HepG2 (cell line): ENCODE measurements around the gene ZMIZ1. TPM values are rescaled to one million over a fixed set of nuclear protein-coding genes. Genes with fewer than 3 reads are reported as not detected.

Source experiments
- ARID2 ChIP-seq: sonication (generic); formaldehyde crosslinking; IDR thresholded peaks from 2 replicates; pipeline ENCODE4 v1.8.1; 2022; ENCODE audit warnings: mild to moderate bottlenecking, missing genetic modification reagents, borderline replicate concordance
- ARNT ChIP-seq: fragments of 450-650 bp; IDR thresholded peaks from 2 replicates; pipeline ENCODE4 v1.6.1; 2017
- CREB1 ChIP-seq, 2 experiments: fragments of 450-650 bp in 1 of 2; IDR thresholded peaks; 2 replicates each; pipeline ENCODE4 v1.6.1; 2016 to 2017; ENCODE audit warnings: control low read depth in 1 of 2, mild to moderate bottlenecking in 1 of 2, missing compliant biosample characterization in 1 of 2, missing genetic modification characterization in 1 of 2
- FOXC1 ChIP-seq: sonication (generic); formaldehyde crosslinking; IDR thresholded peaks from 2 replicates; pipeline ENCODE4 v1.8.0; 2022; ENCODE audit warnings: mild to moderate bottlenecking, missing genetic modification reagents, borderline replicate concordance
- HDAC2 ChIP-seq: sonication (generic); formaldehyde crosslinking; IDR thresholded peaks from 2 replicates; pipeline ENCODE4 v1.4.0; 2020; ENCODE audit warnings: missing genetic modification reagents
- HINFP ChIP-seq: sonication (generic); formaldehyde crosslinking; IDR thresholded peaks from 2 replicates; pipeline ENCODE4 v1.4.0; 2020; ENCODE audit warnings: low read depth, mild to moderate bottlenecking, missing genetic modification reagents
- HOXD1 ChIP-seq: sonication (generic); formaldehyde crosslinking; IDR thresholded peaks from 2 replicates; pipeline ENCODE4 v1.5.0; 2020; ENCODE audit warnings: missing genetic modification reagents
- IKZF5 ChIP-seq: IDR thresholded peaks from 2 replicates; pipeline ENCODE4 v1.6.1; 2018; ENCODE audit warnings: missing genetic modification reagents, mild to moderate bottlenecking, missing compliant biosample characterization
- JUN ChIP-seq: sonication (generic); formaldehyde crosslinking; IDR thresholded peaks from 2 replicates; pipeline ENCODE4 v1.4.0; 2020; ENCODE audit warnings: mild to moderate bottlenecking, missing genetic modification reagents
- KLF16 ChIP-seq, 2 experiments: sonication (generic) in 1 of 2; formaldehyde crosslinking in 1 of 2; IDR thresholded peaks; 2 replicates each; pipeline versions ENCODE4 v1.6.1 to v1.8.0; 2016 to 2023; ENCODE audit warnings: missing genetic modification reagents in 2 of 2, missing compliant biosample characterization in 1 of 2
- MED8 ChIP-seq: sonication (generic); formaldehyde crosslinking; IDR thresholded peaks from 2 replicates; pipeline ENCODE4 v1.8.1; 2023; ENCODE audit warnings: mild to moderate bottlenecking, missing genetic modification reagents; ENCODE audit not compliant: insufficient replicate concordance
- PHF21A ChIP-seq: sonication (generic); formaldehyde crosslinking; IDR thresholded peaks from 2 replicates; pipeline ENCODE4 v1.5.0; 2020; ENCODE audit warnings: mild to moderate bottlenecking, missing genetic modification reagents
- PRDM15 ChIP-seq: sonication (generic); formaldehyde crosslinking; IDR thresholded peaks from 2 replicates; pipeline ENCODE4 v1.4.0; 2020; ENCODE audit warnings: missing genetic modification reagents
- PREB ChIP-seq: sonication (generic); formaldehyde crosslinking; IDR thresholded peaks from 2 replicates; pipeline ENCODE4 v1.4.0; 2020; ENCODE audit warnings: missing genetic modification reagents
- RBFOX2 ChIP-seq: fragments of 200-400 bp; formaldehyde crosslinking; IDR thresholded peaks from 2 replicates; pipeline ENCODE4 v1.6.1; 2017; ENCODE audit warnings: low read depth, mild to moderate bottlenecking, low read length
- RBM22 ChIP-seq: fragments of 200-400 bp; formaldehyde crosslinking; optimal IDR thresholded peaks from 2 replicates; pipeline ENCODE3; 2017; ENCODE audit warnings: mild to moderate bottlenecking, low read length, moderate library complexity
- REPIN1 ChIP-seq: sonication (generic); formaldehyde crosslinking; IDR thresholded peaks from 2 replicates; pipeline ENCODE4 v1.8.0; 2022; ENCODE audit warnings: missing genetic modification reagents, low read depth, mild to moderate bottlenecking, borderline replicate concordance
- TP53 ChIP-seq: sonication (generic); formaldehyde crosslinking; conservative IDR thresholded peaks from 2 replicates; pipeline ENCODE4 v1.4.0; 2020; ENCODE audit warnings: missing genetic modification reagents
- ZBTB20 ChIP-seq: sonication (generic); formaldehyde crosslinking; IDR thresholded peaks from 2 replicates; pipeline ENCODE4 v1.8.1; 2023; ENCODE audit warnings: missing genetic modification reagents, low read depth, mild to moderate bottlenecking, borderline replicate concordance
- ZNF160 ChIP-seq: sonication (generic); formaldehyde crosslinking; IDR thresholded peaks from 2 replicates; pipeline ENCODE4 v1.8.0; 2022; ENCODE audit warnings: mild to moderate bottlenecking, inconsistent platforms, missing genetic modification reagents
- ZNF704 ChIP-seq: sonication (generic); formaldehyde crosslinking; IDR thresholded peaks from 2 replicates; pipeline ENCODE4 v1.8.1; 2023; ENCODE audit warnings: mild to moderate bottlenecking, inconsistent platforms, moderate library complexity, missing genetic modification reagents, borderline replicate concordance
- ZNF83 ChIP-seq: sonication (generic); formaldehyde crosslinking; IDR thresholded peaks from 2 replicates; pipeline ENCODE4 v1.4.0; 2020; ENCODE audit warnings: missing genetic modification reagents, mild to moderate bottlenecking, borderline replicate concordance
- polyA plus RNA-seq, 8 experiments: library from polyadenylated mRNA; depleted of rRNA in 3 of 8; stranded (reverse) in 7 of 8; unstranded in 1 of 8; fragments of >200 nt; fragmentation: Illumina TruSeq in 4 of 8; extraction: Trizol in 4 of 8; gene quantifications; 2 replicates each; pipeline versions ENCODE4 v1.2.1 to v1.2.3, GENCODE V29; 2011 to 2016; ENCODE audit warnings: low read depth in 4 of 8, missing spikeins in 1 of 8, mixed read lengths in 1 of 8; ENCODE audit not compliant: insufficient read depth in 1 of 8
- total RNA-seq, 5 experiments: library from RNA; depleted of rRNA; stranded (reverse); fragments of >200 nt; fragmentation: Illumina TruSeq; extraction: Trizol; gene quantifications; 2 replicates each; pipeline ENCODE4 v1.2.3, GENCODE V29; 2016; ENCODE audit warnings: low read depth in 1 of 5

Gene ZMIZ1
- total and polyA plus RNA-seq, 2 of the 13 experiments (the other 11 are each of a cell fraction or from before 2014, with no cell fraction given): 5.3 to 10.2 TPM

- TF ChIP-seq ZNF704 (CRISPR knock-in tag): no peak
- TF ChIP-seq PRDM15: no peak
- no peak for TF ChIP-seq PREB (CRISPR knock-in tag)
- no peak for TF ChIP-seq ZNF83 (CRISPR knock-in tag)
- TF ChIP-seq TP53 (CRISPR knock-in tag): no peak
- TF ChIP-seq CREB1 (IDR thresholded peaks at IDR 0.05): no peak
- no peak for TF ChIP-seq CREB1 (CRISPR knock-in tag; IDR thresholded peaks at IDR 0.05)
- no peak for TF ChIP-seq RBM22
- TF ChIP-seq ARNT: no peak
- no peak for TF ChIP-seq RBFOX2
- TF ChIP-seq ARID2 (CRISPR knock-in tag): no peak
- no peak for TF ChIP-seq REPIN1 (CRISPR knock-in tag)
- peak; percentile 51 for TF ChIP-seq PHF21A (CRISPR knock-in tag)
- peak; percentile 67; the same call in 1 of the 2 replicates for TF ChIP-seq JUN
- TF ChIP-seq HOXD1: no peak
- TF ChIP-seq ZBTB20 (CRISPR knock-in tag): no peak; the same call in 1 of the 2 replicates
- TF ChIP-seq FOXC1 (CRISPR knock-in tag): no peak
- no peak for TF ChIP-seq MED8
- TF ChIP-seq ZNF160 (CRISPR knock-in tag): no peak
- TF ChIP-seq KLF16 (CRISPR knock-in tag; IDR thresholded peaks at IDR 0.05): peak in 1 of 2 experiments; percentile 35; a peak in 1 of 4 replicates
- no peak for TF ChIP-seq HINFP (CRISPR knock-in tag)
- peak; percentile 83 for TF ChIP-seq IKZF5 (CRISPR knock-in tag)
- peak; percentile 80 for TF ChIP-seq HDAC2
These were observed 115.4 kb downstream of the ZMIZ1 start (continued) for GRCh38 chr10:79184145-79184625.
